Loucy (cell line): ENCODE data around the gene KIF16B.

Source experiments
- H2AFZ ChIP-seq: fragments of 200-600 bp; sonication (generic); 2 replicates; pipeline ENCODE4 v1.6.0; 2016; ENCODE audit warnings: antibody characterized with exemption, mild to moderate bottlenecking, low read length, moderate library complexity
- H3F3A ChIP-seq: fragments of 200-600 bp; 2 replicates; pipeline ENCODE4 v1.6.0; 2016; ENCODE audit warnings: antibody characterized with exemption, low read depth, mild to moderate bottlenecking
- H3K27me3 ChIP-seq: fragments of 200-600 bp; sonication (generic); 2 replicates; pipeline ENCODE4 v1.6.1; 2014; ENCODE audit warnings: low read length, mild to moderate bottlenecking; ENCODE audit not compliant: insufficient read depth, poor library complexity, severe bottlenecking
- H3K36me3 ChIP-seq: fragments of 200-600 bp; sonication (generic); 2 replicates; pipeline ENCODE4 v1.6.1; 2016; ENCODE audit warnings: low read length; ENCODE audit not compliant: insufficient read depth
- H3K4me1 ChIP-seq: fragments of 200-600 bp; sonication (generic); 2 replicates; pipeline ENCODE4 v1.5.1; 2014; ENCODE audit warnings: low read length, mild to moderate bottlenecking; ENCODE audit not compliant: insufficient read depth, poor library complexity, severe bottlenecking
- H3K4me2 ChIP-seq: fragments of 200-600 bp; sonication (generic); 2 replicates; pipeline ENCODE4 v1.6.0; 2014; ENCODE audit warnings: antibody characterized with exemption, low read length, low read depth, mild to moderate bottlenecking; ENCODE audit not compliant: poor library complexity, severe bottlenecking
- H3K4me3 ChIP-seq: fragments of 200-600 bp; sonication (generic); 2 replicates; pipeline ENCODE4 v1.5.1; 2014; ENCODE audit warnings: low read length, mild to moderate bottlenecking, mixed read lengths; ENCODE audit not compliant: poor library complexity, severe bottlenecking
- H3K79me2 ChIP-seq: fragments of 200-600 bp; sonication (generic); 2 replicates; pipeline ENCODE4 v1.6.1; 2014; ENCODE audit warnings: low read length; ENCODE audit not compliant: insufficient read depth
- H3K9ac ChIP-seq: fragments of 200-600 bp; sonication (generic); 2 replicates; pipeline ENCODE4 v1.6.0; 2014; ENCODE audit warnings: mild to moderate bottlenecking, low read depth, low read length, moderate library complexity; ENCODE audit not compliant: poor library complexity, severe bottlenecking
- H3K9me2 ChIP-seq: fragments of 200-600 bp; sonication (generic); replicated peaks from 2 replicates; pipeline ENCODE4 v1.6.1; 2016; ENCODE audit warnings: low read depth, low read length, mixed read lengths
- H3K9me3 ChIP-seq: fragments of 200-600 bp; sonication (generic); 2 replicates; pipeline ENCODE4 v1.6.1; 2014; ENCODE audit warnings: mild to moderate bottlenecking, antibody characterized with exemption, low read length, low read depth; ENCODE audit not compliant: insufficient read depth
- H4K20me1 ChIP-seq: fragments of 200-600 bp; sonication (generic); 2 replicates; pipeline ENCODE4 v1.6.0; 2014; ENCODE audit warnings: antibody characterized with exemption, low read length, mild to moderate bottlenecking; ENCODE audit not compliant: insufficient read depth, poor library complexity, severe bottlenecking
- EZH2phosphoT487 ChIP-seq: fragments of 200-600 bp; IDR thresholded peaks from 2 replicates; pipeline ENCODE4 v1.6.1; 2018; ENCODE audit warnings: antibody characterized with exemption, mild to moderate bottlenecking, moderate library complexity, borderline replicate concordance
- TF ChIP-seq, protein P1 (sequence below): fragments of 200-600 bp; sonication (generic); conservative IDR thresholded peaks from 2 replicates; pipeline ENCODE4 v1.5.1; 2014; ENCODE audit warnings: mild to moderate bottlenecking, antibody characterized with exemption, low read length

Gene KIF16B

DNA sequence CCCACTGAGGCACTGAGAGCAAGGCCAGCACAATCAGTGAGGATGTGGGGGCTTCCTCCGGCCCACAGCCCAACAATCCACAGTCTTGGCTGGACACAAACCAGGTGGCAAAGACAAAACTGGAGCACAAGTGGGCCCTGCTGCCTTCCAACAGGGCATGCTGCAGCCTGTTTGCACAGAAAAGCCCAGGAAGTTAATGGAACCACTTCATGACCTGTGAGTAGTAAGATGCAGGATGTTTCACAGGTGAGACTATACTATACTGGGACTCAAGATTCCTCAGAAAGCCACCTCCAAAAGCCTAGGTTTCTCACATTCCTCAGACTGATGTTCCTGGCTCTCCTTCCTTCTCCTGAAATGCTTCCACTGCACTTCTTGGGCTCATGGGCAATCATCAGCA, 235.5 kb downstream of the KIF16B start:
- H4K20me1 ChIP-seq: no peaks in the 10 kb centered on the region
- no peak overlapping the region for H3K4me3 ChIP-seq
- no peak overlapping the region for H3K4me2 ChIP-seq
- TF ChIP-seq EZH2phosphoT487: no peak
- TF ChIP-seq, protein P1, sequence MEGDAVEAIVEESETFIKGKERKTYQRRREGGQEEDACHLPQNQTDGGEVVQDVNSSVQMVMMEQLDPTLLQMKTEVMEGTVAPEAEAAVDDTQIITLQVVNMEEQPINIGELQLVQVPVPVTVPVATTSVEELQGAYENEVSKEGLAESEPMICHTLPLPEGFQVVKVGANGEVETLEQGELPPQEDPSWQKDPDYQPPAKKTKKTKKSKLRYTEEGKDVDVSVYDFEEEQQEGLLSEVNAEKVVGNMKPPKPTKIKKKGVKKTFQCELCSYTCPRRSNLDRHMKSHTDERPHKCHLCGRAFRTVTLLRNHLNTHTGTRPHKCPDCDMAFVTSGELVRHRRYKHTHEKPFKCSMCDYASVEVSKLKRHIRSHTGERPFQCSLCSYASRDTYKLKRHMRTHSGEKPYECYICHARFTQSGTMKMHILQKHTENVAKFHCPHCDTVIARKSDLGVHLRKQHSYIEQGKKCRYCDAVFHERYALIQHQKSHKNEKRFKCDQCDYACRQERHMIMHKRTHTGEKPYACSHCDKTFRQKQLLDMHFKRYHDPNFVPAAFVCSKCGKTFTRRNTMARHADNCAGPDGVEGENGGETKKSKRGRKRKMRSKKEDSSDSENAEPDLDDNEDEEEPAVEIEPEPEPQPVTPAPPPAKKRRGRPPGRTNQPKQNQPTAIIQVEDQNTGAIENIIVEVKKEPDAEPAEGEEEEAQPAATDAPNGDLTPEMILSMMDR: no peak
- no peaks in the 10 kb centered on the region for H3K9me3 ChIP-seq
- H3K27me3 ChIP-seq: no peaks in the 10 kb centered on the region
- H3F3A ChIP-seq: no peaks in the 10 kb centered on the region
- no peaks in the 10 kb centered on the region for H3K4me1 ChIP-seq
- no peaks in the 10 kb centered on the region for H3K79me2 ChIP-seq
- H3K9ac ChIP-seq: no peak overlapping the region
- no peak overlapping the region for H2AFZ ChIP-seq
- H3K36me3 ChIP-seq: no peaks in the 10 kb centered on the region
- no peaks in the 10 kb centered on the region for H3K9me2 ChIP-seq

DNA sequence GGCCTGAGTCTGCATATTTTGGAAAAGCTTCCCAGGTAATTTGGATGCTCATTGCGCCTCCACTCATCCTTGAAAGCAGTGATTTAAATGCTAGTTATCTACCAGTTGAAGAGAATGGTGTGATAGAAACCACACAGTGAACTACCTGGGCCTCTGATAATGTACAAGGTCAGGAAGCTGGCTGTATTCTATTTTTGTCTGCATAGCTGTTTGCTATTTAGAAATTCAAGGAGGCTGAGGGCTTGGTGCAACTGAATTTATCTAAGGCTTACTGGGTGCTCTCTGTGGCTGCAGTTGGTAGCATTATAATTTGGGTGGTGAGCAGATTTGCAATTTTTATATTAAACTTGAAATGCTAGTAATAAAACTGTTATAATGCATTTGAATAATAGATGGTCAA, 245.6 kb downstream of the KIF16B start:
- Histone ChIP-seq H3K4me3 (no peak overlapping the region), H2AFZ (no peak overlapping the region), H4K20me1 (no peaks in the 10 kb centered on the region), H3K4me2 (no peak overlapping the region), H3K27me3 (no peaks in the 10 kb centered on the region), H3K9ac (no peak overlapping the region), H3K79me2 (no peaks in the 10 kb centered on the region), H3F3A (no peaks in the 10 kb centered on the region), H3K9me3 (no peaks in the 10 kb centered on the region), H3K4me1 (no peaks in the 10 kb centered on the region), H3K36me3 (no peaks in the 10 kb centered on the region), H3K9me2 (no peaks in the 10 kb centered on the region)
- TF ChIP-seq EZH2phosphoT487: no peak
- TF ChIP-seq, protein P1: no peak

DNA sequence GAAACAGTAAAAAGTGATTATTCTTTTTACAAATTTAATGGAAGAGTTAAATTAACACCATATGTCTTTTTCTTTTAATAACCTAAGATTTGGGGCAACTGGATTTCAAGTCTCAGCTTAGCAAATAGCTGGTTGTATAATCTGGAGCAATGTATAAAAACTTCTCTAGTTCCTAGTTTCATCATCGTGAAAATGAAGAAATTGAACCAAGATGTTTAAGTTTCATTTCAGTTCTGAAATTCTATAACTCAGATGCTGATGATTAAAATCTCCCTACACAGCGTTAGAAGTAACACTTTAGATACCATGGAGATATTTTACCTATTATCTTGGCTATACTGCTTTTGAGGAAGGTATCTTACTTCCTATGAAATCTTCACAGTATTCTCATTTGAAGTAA, 252.0 kb downstream of the KIF16B start:
- H4K20me1 ChIP-seq: no peaks in the 10 kb centered on the region
- TF ChIP-seq EZH2phosphoT487: no peak
- TF ChIP-seq, protein P1: no peak

More for the DNA sequence above, 252.0 kb downstream of the KIF16B start:
- Histone ChIP-seq H3K27me3 (no peaks in the 10 kb centered on the region), H3K4me1 (no peaks in the 10 kb centered on the region), H3F3A (no peaks in the 10 kb centered on the region), H3K79me2 (no peaks in the 10 kb centered on the region), H3K9me2 (no peaks in the 10 kb centered on the region), H3K36me3 (no peaks in the 10 kb centered on the region), H3K4me2 (no peak overlapping the region), H3K4me3 (no peak overlapping the region), H2AFZ (no peak overlapping the region), H3K9ac (no peak overlapping the region), H3K9me3 (no peaks in the 10 kb centered on the region)
